Loucy (cell line): ENCODE measurements around the gene IQSEC2.

Experiments
- H2AFZ ChIP-seq: fragments of 200-600 bp; sonication (generic); 2 replicates; pipeline ENCODE4 v1.6.0; 2016; ENCODE audit warnings: antibody characterized with exemption, mild to moderate bottlenecking, low read length, moderate library complexity
- H3F3A ChIP-seq: fragments of 200-600 bp; 2 replicates; pipeline ENCODE4 v1.6.0; 2016; ENCODE audit warnings: antibody characterized with exemption, low read depth, mild to moderate bottlenecking
- H3K27me3 ChIP-seq: fragments of 200-600 bp; sonication (generic); 2 replicates; pipeline ENCODE4 v1.6.1; 2014; ENCODE audit warnings: low read length, mild to moderate bottlenecking; ENCODE audit not compliant: insufficient read depth, poor library complexity, severe bottlenecking
- H3K36me3 ChIP-seq: fragments of 200-600 bp; sonication (generic); 2 replicates; pipeline ENCODE4 v1.6.1; 2016; ENCODE audit warnings: low read length; ENCODE audit not compliant: insufficient read depth
- H3K4me1 ChIP-seq: fragments of 200-600 bp; sonication (generic); 2 replicates; pipeline ENCODE4 v1.5.1; 2014; ENCODE audit warnings: low read length, mild to moderate bottlenecking; ENCODE audit not compliant: insufficient read depth, poor library complexity, severe bottlenecking
- H3K4me2 ChIP-seq: fragments of 200-600 bp; sonication (generic); 2 replicates; pipeline ENCODE4 v1.6.0; 2014; ENCODE audit warnings: antibody characterized with exemption, low read length, low read depth, mild to moderate bottlenecking; ENCODE audit not compliant: poor library complexity, severe bottlenecking
- H3K4me3 ChIP-seq: fragments of 200-600 bp; sonication (generic); 2 replicates; pipeline ENCODE4 v1.5.1; 2014; ENCODE audit warnings: low read length, mild to moderate bottlenecking, mixed read lengths; ENCODE audit not compliant: poor library complexity, severe bottlenecking
- H3K79me2 ChIP-seq: fragments of 200-600 bp; sonication (generic); 2 replicates; pipeline ENCODE4 v1.6.1; 2014; ENCODE audit warnings: low read length; ENCODE audit not compliant: insufficient read depth
- H3K9ac ChIP-seq: fragments of 200-600 bp; sonication (generic); 2 replicates; pipeline ENCODE4 v1.6.0; 2014; ENCODE audit warnings: mild to moderate bottlenecking, low read depth, low read length, moderate library complexity; ENCODE audit not compliant: poor library complexity, severe bottlenecking
- H3K9me2 ChIP-seq: fragments of 200-600 bp; sonication (generic); replicated peaks from 2 replicates; pipeline ENCODE4 v1.6.1; 2016; ENCODE audit warnings: low read depth, low read length, mixed read lengths
- H3K9me3 ChIP-seq: fragments of 200-600 bp; sonication (generic); 2 replicates; pipeline ENCODE4 v1.6.1; 2014; ENCODE audit warnings: mild to moderate bottlenecking, antibody characterized with exemption, low read length, low read depth; ENCODE audit not compliant: insufficient read depth
- H4K20me1 ChIP-seq: fragments of 200-600 bp; sonication (generic); 2 replicates; pipeline ENCODE4 v1.6.0; 2014; ENCODE audit warnings: antibody characterized with exemption, low read length, mild to moderate bottlenecking; ENCODE audit not compliant: insufficient read depth, poor library complexity, severe bottlenecking
- EZH2phosphoT487 ChIP-seq: fragments of 200-600 bp; IDR thresholded peaks from 2 replicates; pipeline ENCODE4 v1.6.1; 2018; ENCODE audit warnings: antibody characterized with exemption, mild to moderate bottlenecking, moderate library complexity, borderline replicate concordance
- TF ChIP-seq, protein P1 (sequence below): fragments of 200-600 bp; sonication (generic); conservative IDR thresholded peaks from 2 replicates; pipeline ENCODE4 v1.5.1; 2014; ENCODE audit warnings: mild to moderate bottlenecking, antibody characterized with exemption, low read length

The IQSEC2 gene

GRCh38 chrX:53285591-53285990, 4.2 kb upstream of the IQSEC2 start:
- no peaks in the 10 kb centered on the region for H3K36me3 ChIP-seq
- H3F3A ChIP-seq: peaks cover 3% of the 10 kb centered on the region; the same call in 1 of the 2 replicates
- no peaks in the 10 kb centered on the region for H3K27me3 ChIP-seq
- TF ChIP-seq, protein P1, sequence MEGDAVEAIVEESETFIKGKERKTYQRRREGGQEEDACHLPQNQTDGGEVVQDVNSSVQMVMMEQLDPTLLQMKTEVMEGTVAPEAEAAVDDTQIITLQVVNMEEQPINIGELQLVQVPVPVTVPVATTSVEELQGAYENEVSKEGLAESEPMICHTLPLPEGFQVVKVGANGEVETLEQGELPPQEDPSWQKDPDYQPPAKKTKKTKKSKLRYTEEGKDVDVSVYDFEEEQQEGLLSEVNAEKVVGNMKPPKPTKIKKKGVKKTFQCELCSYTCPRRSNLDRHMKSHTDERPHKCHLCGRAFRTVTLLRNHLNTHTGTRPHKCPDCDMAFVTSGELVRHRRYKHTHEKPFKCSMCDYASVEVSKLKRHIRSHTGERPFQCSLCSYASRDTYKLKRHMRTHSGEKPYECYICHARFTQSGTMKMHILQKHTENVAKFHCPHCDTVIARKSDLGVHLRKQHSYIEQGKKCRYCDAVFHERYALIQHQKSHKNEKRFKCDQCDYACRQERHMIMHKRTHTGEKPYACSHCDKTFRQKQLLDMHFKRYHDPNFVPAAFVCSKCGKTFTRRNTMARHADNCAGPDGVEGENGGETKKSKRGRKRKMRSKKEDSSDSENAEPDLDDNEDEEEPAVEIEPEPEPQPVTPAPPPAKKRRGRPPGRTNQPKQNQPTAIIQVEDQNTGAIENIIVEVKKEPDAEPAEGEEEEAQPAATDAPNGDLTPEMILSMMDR: no peak
- TF ChIP-seq EZH2phosphoT487: no peak
- no peaks in the 10 kb centered on the region for H4K20me1 ChIP-seq
- no peaks in the 10 kb centered on the region for H3K79me2 ChIP-seq
- no peak overlapping the region for H3K9ac ChIP-seq
- H3K4me2 ChIP-seq: no peak overlapping the region
- no peaks in the 10 kb centered on the region for H3K9me3 ChIP-seq
- no peaks in the 10 kb centered on the region for H3K9me2 ChIP-seq
- no peak overlapping the region for H2AFZ ChIP-seq
- H3K4me1 ChIP-seq: peaks cover 25% of the 10 kb centered on the region
- H3K4me3 ChIP-seq: no peak overlapping the region

GRCh38 chrX:53284684-53285447, 3.5 kb upstream of the IQSEC2 start:
- Histone ChIP-seq H3K4me1 (peaks cover 25% of the 10 kb centered on the region), H3K4me2 (no peak overlapping the region), H2AFZ (peak overlapping the region; percentile 80), H3K9me2 (no peaks in the 10 kb centered on the region), H4K20me1 (no peaks in the 10 kb centered on the region), H3K27me3 (no peaks in the 10 kb centered on the region), H3K36me3 (no peaks in the 10 kb centered on the region), H3K9me3 (no peaks in the 10 kb centered on the region), H3F3A (peaks cover 3% of the 10 kb centered on the region; the same call in 1 of the 2 replicates), H3K9ac (no peak overlapping the region), H3K79me2 (no peaks in the 10 kb centered on the region), H3K4me3 (no peak overlapping the region)
- TF ChIP-seq EZH2phosphoT487: no peak
- TF ChIP-seq, protein P1: peak; percentile 71

- TF ChIP-seq, protein P1: no peak
- TF ChIP-seq EZH2phosphoT487: no peak
- Histone ChIP-seq H3K27me3 (no peaks in the 10 kb centered on the region), H4K20me1 (no peaks in the 10 kb centered on the region), H3K4me1 (peaks cover 22% of the 10 kb centered on the region), H3K4me2 (no peak overlapping the region), H2AFZ (no peak overlapping the region), H3F3A (peaks cover 3% of the 10 kb centered on the region; the same call in 1 of the 2 replicates), H3K4me3 (no peak overlapping the region), H3K9me3 (no peaks in the 10 kb centered on the region), H3K36me3 (no peaks in the 10 kb centered on the region), H3K9me2 (no peaks in the 10 kb centered on the region), H3K79me2 (no peaks in the 10 kb centered on the region), H3K9ac (no peak overlapping the region)
Observed at GRCh38 chrX:53283567-53283966, 2.2 kb upstream of the IQSEC2 start.
